Suprapubic skin (tissue), 4 donors: ENCODE data around the gene TIMM23.
"Not testable (repeated sequence)": the region's sequence is repeated elsewhere in the genome, so short reads cannot be mapped to it uniquely, and the experiment has no call there.

Experiments used
- POLR2A ChIP-seq, 2 donors: fragments of 450-650 bp; IDR thresholded peaks; one replicate each; pipeline ENCODE4 v1.6.1; 2017; ENCODE audit warnings: antibody characterized with exemption in 2 of 2, mild to moderate bottlenecking in 2 of 2, moderate library complexity in 2 of 2
- POLR2AphosphoS5 ChIP-seq, 3 donors: sonication (generic); formaldehyde crosslinking; IDR thresholded peaks; one replicate each; pipeline ENCODE4 v1.6.1; 2017; ENCODE audit warnings: antibody characterized with exemption in 3 of 3
- TF ChIP-seq, protein P1 (sequence below), 2 donors: fragments of 200-600 bp in 1 of 2; fragments of 450-650 bp in 1 of 2; sonication (generic) in 1 of 2; IDR thresholded peaks; one replicate each; pipeline ENCODE4 v1.5.1; 2016 to 2019; ENCODE audit warnings: antibody characterized with exemption in 2 of 2, mild to moderate bottlenecking in 1 of 2, moderate library complexity in 1 of 2

- TF ChIP-seq POLR2AphosphoS5, POLR2A (IDR thresholded peaks at IDR 0.05): not testable (repeated sequence)
- TF ChIP-seq, protein P1, sequence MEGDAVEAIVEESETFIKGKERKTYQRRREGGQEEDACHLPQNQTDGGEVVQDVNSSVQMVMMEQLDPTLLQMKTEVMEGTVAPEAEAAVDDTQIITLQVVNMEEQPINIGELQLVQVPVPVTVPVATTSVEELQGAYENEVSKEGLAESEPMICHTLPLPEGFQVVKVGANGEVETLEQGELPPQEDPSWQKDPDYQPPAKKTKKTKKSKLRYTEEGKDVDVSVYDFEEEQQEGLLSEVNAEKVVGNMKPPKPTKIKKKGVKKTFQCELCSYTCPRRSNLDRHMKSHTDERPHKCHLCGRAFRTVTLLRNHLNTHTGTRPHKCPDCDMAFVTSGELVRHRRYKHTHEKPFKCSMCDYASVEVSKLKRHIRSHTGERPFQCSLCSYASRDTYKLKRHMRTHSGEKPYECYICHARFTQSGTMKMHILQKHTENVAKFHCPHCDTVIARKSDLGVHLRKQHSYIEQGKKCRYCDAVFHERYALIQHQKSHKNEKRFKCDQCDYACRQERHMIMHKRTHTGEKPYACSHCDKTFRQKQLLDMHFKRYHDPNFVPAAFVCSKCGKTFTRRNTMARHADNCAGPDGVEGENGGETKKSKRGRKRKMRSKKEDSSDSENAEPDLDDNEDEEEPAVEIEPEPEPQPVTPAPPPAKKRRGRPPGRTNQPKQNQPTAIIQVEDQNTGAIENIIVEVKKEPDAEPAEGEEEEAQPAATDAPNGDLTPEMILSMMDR (IDR thresholded peaks at IDR 0.05), result not testable (repeated sequence)
Measured at GRCh38 chr10:46049497-46049831, 77.2 kb downstream of the TIMM23 start.
